Upper lobe of right lung (tissue), 1 donor: Measurements from ENCODE around the gene OLFML1. TPM values are rescaled to one million over a fixed set of nuclear protein-coding genes. Genes with fewer than 3 reads are reported as not detected.
A peak's percentile ranks its signal among the peaks of the same experiment; 100 is the strongest.

ENCODE experiments used
- ATAC-seq: fragments of 200-7000 bp; cut with Tn5 transposase; one replicate; pipeline ENCODE4 v1.9.1; 2020; ENCODE audit warnings: mild to moderate bottlenecking, moderate library complexity
- DNase-seq: peaks from one replicate; pipeline ENCODE4 v3.0.0-alpha.2; 2020
- H3K27ac ChIP-seq: fragments of 200-600 bp; one replicate; pipeline ENCODE4 v1.8.0; 2022
- H3K27me3 ChIP-seq: fragments of 200-600 bp; one replicate; pipeline ENCODE4 v1.8.0; 2022; ENCODE audit warnings: mild to moderate bottlenecking
- H3K36me3 ChIP-seq: fragments of 200-600 bp; one replicate; pipeline ENCODE4 v1.8.0; 2022
- H3K4me1 ChIP-seq: fragments of 200-600 bp; one replicate; pipeline ENCODE4 v1.8.0; 2022
- H3K4me3 ChIP-seq: fragments of 200-600 bp; one replicate; pipeline ENCODE4 v1.8.0; 2022; ENCODE audit warnings: mild to moderate bottlenecking
- H3K9me3 ChIP-seq: fragments of 200-600 bp; one replicate; pipeline ENCODE4 v1.8.0; 2022
- intact Hi-C: fragments of 100-400 bp; cut with DNase I; formaldehyde crosslinking; loops from one replicate; pipeline ENCODE4 v1.11.0; 2022
- long read RNA-seq: library from polyadenylated mRNA; unstranded; transcript quantifications from one replicate; pipeline ENCODE4 v2.0.0, GENCODE V29; 2021
- total RNA-seq: library from RNA; stranded (reverse); fragmentation: NEBNext Ultra II Directional; extraction: Animal tissue kit (Norgen Biotek cat#: 25700); gene quantifications from one replicate; pipeline ENCODE4 v1.2.1, GENCODE V29; 2021
- TF ChIP-seq, protein P1 (sequence below): fragments of 200-600 bp; IDR thresholded peaks from one replicate; pipeline ENCODE4 v1.8.0; 2022; ENCODE audit warnings: antibody characterized with exemption
- donor health status: DM: no; HTN: yes; CAD: no; lungs with severe emphysema.

The OLFML1 gene
- 30.6 TPM for total RNA-seq
- long read RNA-seq, transcript OLFML1-201 (3 exons, 2,792 nt), result major isoform, 24 of 32 reads
- long read RNA-seq, partial matches to known transcripts, result 2 of 32 reads
- long read RNA-seq, other reads (novel, unspliced or antisense), result 1 of 32 reads

DNA sequence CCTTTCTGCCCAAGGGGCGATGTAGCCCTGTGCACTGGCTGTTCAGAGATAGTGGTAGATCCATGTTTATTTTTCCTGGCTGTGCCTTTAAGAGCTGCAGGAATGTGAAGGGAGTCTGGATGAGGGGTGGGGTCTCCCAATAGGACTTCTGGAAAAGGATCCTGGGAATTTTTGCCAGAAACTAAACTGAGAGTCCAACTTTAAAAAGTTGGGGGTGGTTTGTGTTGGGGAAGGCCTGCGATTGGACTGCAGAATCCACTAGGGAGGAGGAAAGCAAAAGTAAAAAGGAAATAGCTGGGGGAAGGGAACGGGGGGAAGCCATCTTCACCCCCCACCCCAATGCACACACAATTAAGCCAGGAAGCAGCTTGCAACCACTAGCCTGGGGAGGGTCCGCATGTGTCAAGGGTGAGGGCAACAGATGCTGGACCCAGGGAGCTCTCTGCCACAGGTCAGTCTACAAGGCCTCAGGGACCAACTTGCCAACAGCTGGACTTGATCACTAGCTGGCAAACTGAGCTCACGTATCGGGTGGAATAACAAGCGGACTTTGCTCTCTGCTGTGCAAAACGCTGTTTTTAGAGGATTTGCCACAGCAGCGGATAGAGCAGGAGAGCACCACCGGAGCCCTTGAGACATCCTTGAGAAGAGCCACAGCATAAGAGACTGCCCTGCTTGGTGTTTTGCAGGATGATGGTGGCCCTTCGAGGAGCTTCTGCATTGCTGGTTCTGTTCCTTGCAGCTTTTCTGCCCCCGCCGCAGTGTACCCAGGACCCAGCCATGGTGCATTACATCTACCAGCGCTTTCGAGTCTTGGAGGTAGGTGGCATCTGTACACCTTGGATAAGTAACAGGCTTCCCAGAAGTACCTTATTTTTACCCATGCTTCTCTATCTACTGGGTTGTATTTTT lies at the start of gene OLFML1:
Gene OLFML1, plus strand, starts transcription at position 321 of the 912 bp plus-strand sequence. Its CDS starts 370 bp downstream, at position 691.
- H3K9me3 ChIP-seq, result no peaks in the 10 kb centered on the region
- peak within 1 kb of the TSS; percentile 40 for H3K27ac ChIP-seq
- TF ChIP-seq, protein P1, sequence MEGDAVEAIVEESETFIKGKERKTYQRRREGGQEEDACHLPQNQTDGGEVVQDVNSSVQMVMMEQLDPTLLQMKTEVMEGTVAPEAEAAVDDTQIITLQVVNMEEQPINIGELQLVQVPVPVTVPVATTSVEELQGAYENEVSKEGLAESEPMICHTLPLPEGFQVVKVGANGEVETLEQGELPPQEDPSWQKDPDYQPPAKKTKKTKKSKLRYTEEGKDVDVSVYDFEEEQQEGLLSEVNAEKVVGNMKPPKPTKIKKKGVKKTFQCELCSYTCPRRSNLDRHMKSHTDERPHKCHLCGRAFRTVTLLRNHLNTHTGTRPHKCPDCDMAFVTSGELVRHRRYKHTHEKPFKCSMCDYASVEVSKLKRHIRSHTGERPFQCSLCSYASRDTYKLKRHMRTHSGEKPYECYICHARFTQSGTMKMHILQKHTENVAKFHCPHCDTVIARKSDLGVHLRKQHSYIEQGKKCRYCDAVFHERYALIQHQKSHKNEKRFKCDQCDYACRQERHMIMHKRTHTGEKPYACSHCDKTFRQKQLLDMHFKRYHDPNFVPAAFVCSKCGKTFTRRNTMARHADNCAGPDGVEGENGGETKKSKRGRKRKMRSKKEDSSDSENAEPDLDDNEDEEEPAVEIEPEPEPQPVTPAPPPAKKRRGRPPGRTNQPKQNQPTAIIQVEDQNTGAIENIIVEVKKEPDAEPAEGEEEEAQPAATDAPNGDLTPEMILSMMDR, result no peak
- DNase-seq (no peak), ATAC-seq (peak; percentile 4)
- intact Hi-C loops, result no loop called here
- no peaks in the 10 kb centered on the region for H3K27me3 ChIP-seq
- no peaks in the 10 kb centered on the region for H3K36me3 ChIP-seq
- H3K4me3 ChIP-seq, result peak within 1 kb of the TSS; percentile 52
- peaks cover 6% of the 10 kb centered on the region for H3K4me1 ChIP-seq

DNA sequence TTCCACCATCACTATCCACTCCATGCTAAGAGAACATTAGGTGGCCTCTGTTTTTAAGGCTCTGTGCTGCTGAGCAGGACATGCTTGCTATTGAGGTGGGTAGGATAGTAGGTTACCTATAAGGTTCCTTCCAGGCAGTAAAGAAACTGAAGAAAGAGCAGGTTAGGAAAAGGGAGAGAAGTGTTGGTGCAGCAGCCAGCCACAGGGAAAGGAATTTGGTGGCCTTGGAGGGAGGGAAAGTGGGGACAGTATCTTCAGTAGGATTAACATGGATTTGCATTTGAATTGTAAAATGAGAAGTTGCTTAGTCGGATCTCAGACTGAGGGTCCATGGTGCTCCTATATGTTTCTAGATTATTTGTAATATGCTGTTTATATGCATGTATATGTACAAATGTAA lies 49.2 kb upstream of the OLFML1 start:
- no peak for ATAC-seq
- intact Hi-C loops, result no loop called here
- Histone ChIP-seq H3K4me3 (no peak overlapping the region), H3K36me3 (no peaks in the 10 kb centered on the region), H3K27ac (no peak overlapping the region), H3K9me3 (no peaks in the 10 kb centered on the region), H3K27me3 (no peaks in the 10 kb centered on the region), H3K4me1 (peaks cover 3% of the 10 kb centered on the region)
- no peak for DNase-seq
- TF ChIP-seq, protein P1, result no peak

DNA sequence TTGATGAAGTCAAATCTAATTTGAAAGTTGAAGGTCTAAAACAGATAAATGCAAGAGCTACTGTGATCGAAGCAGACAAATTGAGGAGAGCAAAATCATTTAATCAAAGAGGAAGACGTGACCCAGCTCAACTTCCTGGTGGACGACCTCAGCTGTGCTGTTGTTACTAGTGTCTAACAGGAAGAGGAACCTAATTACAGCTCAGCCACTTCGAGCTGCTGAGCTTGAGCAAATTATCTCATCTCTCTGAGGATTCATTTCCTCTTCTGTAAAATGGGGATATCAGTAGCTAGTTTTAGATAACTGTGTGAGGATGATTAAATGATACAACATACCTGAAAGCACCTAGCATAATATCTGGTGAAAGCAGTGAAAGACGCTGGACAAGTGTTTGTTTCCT lies 48.6 kb upstream of the OLFML1 start:
- H3K27ac ChIP-seq, result no peak overlapping the region
- no peak overlapping the region for H3K4me3 ChIP-seq
- ATAC-seq, result peak; percentile 83

DNA sequence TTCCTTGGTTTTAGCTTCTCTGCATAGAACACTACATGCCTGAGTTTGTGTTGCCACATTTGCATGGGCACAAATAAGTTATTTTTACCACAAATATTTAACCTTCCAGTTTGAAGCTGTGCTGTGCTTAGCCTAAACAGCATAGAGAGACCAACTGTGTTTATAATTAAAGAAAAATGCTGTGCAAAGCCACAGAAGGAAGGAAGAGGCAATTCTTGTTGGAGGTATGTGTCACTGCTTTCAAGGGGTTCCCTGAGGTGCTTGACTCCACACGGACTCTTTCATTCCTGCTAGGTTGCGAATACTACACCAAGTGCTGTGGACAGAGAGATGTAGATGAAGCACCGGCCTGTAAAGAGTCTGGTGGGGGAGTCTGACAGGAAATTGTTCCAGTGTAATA lies 47.6 kb upstream of the OLFML1 start:
- Histone ChIP-seq H3K27ac (no peak overlapping the region), H3K36me3 (no peaks in the 10 kb centered on the region), H3K4me3 (no peak overlapping the region), H3K9me3 (no peaks in the 10 kb centered on the region), H3K27me3 (no peaks in the 10 kb centered on the region), H3K4me1 (peaks cover 3% of the 10 kb centered on the region)
- intact Hi-C loops, result no loop called here
- DNase-seq (no peak), ATAC-seq (no peak)
- TF ChIP-seq, protein P1, result no peak

More for the DNA sequence above, 48.6 kb upstream of the OLFML1 start:
- Histone ChIP-seq H3K4me1 (peaks cover 3% of the 10 kb centered on the region), H3K9me3 (no peaks in the 10 kb centered on the region), H3K27me3 (no peaks in the 10 kb centered on the region), H3K36me3 (no peaks in the 10 kb centered on the region)
- intact Hi-C loops, result no loop called here
- TF ChIP-seq, protein P1, result no peak
- no peak for DNase-seq

DNA sequence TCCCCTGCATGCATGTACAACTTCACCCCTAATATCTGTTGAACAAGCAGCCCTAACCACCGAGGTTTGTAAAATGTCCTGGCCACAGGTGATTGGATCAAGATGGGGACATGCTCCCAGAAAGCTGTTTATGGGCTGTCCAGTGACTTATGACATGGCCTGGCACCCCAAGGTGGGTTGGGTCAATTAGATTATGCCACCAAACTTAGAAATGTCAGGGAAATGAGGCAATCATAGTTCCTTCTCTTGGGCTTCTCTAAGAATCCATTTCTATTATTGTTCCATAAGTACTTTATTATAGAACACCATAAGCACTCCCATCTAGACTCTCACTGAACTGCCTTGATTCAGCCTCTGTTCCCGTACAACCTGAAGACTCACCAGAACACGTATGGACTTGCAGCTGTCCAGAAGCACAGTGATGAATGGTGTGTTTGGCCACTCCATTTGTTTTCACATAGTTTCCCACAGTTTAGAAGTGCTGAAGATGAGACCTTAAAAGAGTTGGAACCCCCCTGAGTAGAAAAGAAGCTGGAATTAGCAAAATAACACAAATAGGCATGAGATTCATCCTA lies 45.5 kb upstream of the OLFML1 start:
- H3K36me3 ChIP-seq, result no peaks in the 10 kb centered on the region
- no peak overlapping the region for H3K27ac ChIP-seq
- H3K4me1 ChIP-seq, result peaks cover 3% of the 10 kb centered on the region
- DNase-seq (no peak), ATAC-seq (no peak)
- TF ChIP-seq, protein P1, result no peak
- no peaks in the 10 kb centered on the region for H3K9me3 ChIP-seq
- H3K27me3 ChIP-seq, result peaks cover 6% of the 10 kb centered on the region
- intact Hi-C loops, result no loop called here
- no peak overlapping the region for H3K4me3 ChIP-seq
